A673 (cell line): ENCODE measurements around the gene MTHFD2. TPM values are rescaled to one million over a fixed set of nuclear protein-coding genes. Genes with fewer than 3 reads are reported as not detected.

Source experiments
- BruUV-seq: library from RNA; stranded (reverse); fragments of 400-500 nt; replicated peaks from 2 replicates; lab custom pipeline; 2021; lab: Mats Ljungman, UMichigan
- CTCF ChIA-PET: fragments of 300-600 bp; sonication (Branson Sonifier 250); formaldehyde crosslinking; loops from one replicate; lab custom pipeline; 2022; ENCODE audit warnings: antibody characterized with exemption; lab: Charles Lee
- POLR2A ChIA-PET: fragments of 300-600 bp; sonication (Branson Sonifier 250); formaldehyde crosslinking; loops from one replicate; lab custom pipeline; 2022; ENCODE audit warnings: antibody characterized with exemption; ENCODE audit not compliant: low non-redundant PET; lab: Charles Lee
- DNase-seq: peaks from one replicate; pipeline ENCODE4 v3.0.0-alpha.2; 2015; ENCODE audit warnings: low spot score
- H3K27ac ChIP-seq: fragments of 200-600 bp; sonication (generic); 2 replicates; pipeline ENCODE4 v1.5.1; 2016; ENCODE audit warnings: mixed run types, low read depth, mild to moderate bottlenecking, mixed read lengths, antibody characterized with exemption, low read length; ENCODE audit not compliant: poor library complexity, severe bottlenecking
- H3K27me3 ChIP-seq: fragments of 200-600 bp; sonication (generic); replicated peaks from 2 replicates; pipeline ENCODE4 v1.6.1; 2017; ENCODE audit warnings: mixed run types, low read depth, mild to moderate bottlenecking, mixed read lengths, antibody characterized with exemption, low read length; ENCODE audit not compliant: insufficient read depth, poor library complexity
- H3K36me3 ChIP-seq: fragments of 200-600 bp; sonication (generic); 2 replicates; pipeline ENCODE4 v1.6.1; 2016; ENCODE audit warnings: mixed run types, mild to moderate bottlenecking, mixed read lengths, antibody characterized with exemption, low read length; ENCODE audit not compliant: insufficient read depth, poor library complexity, severe bottlenecking
- H3K4me1 ChIP-seq: fragments of 200-600 bp; sonication (generic); 2 replicates; pipeline ENCODE4 v1.6.1; 2017; ENCODE audit warnings: mixed run types, mild to moderate bottlenecking, mixed read lengths, antibody characterized with exemption, low read length; ENCODE audit not compliant: insufficient read depth, poor library complexity, severe bottlenecking
- H3K4me3 ChIP-seq: fragments of 200-600 bp; sonication (generic); 2 replicates; pipeline ENCODE4 v1.5.1; 2016; ENCODE audit warnings: low read depth, mixed run types, mild to moderate bottlenecking, mixed read lengths, low read length; ENCODE audit not compliant: poor library complexity, severe bottlenecking
- H3K9me3 ChIP-seq: fragments of 200-600 bp; sonication (generic); 2 replicates; pipeline ENCODE4 v1.6.1; 2016; ENCODE audit warnings: mixed run types, low read depth, mild to moderate bottlenecking, mixed read lengths, antibody characterized with exemption, low read length; ENCODE audit not compliant: poor library complexity, severe bottlenecking
- CTCF ChIP-seq: fragments of 300-800, 200-600 bp; sonication (generic); conservative IDR thresholded peaks from 2 replicates; pipeline ENCODE4 v1.5.1; 2017; ENCODE audit warnings: low read depth, mild to moderate bottlenecking, antibody characterized with exemption, low read length, moderate library complexity, mixed read lengths
- EZH2 ChIP-seq: fragments of 200-600 bp; sonication (generic); IDR thresholded peaks from 2 replicates; pipeline ENCODE4 v1.6.1; 2017; ENCODE audit warnings: borderline replicate concordance, low read depth, mild to moderate bottlenecking, mixed read lengths, antibody characterized with exemption, low read length; ENCODE audit not compliant: poor library complexity, severe bottlenecking
- intact Hi-C: fragments of 100-400 bp; cut with micrococcal nuclease; formaldehyde crosslinking; loops from one replicate; pipeline ENCODE4 v1.10.0; 2022; ENCODE audit not compliant: unreplicated experiment
- total RNA-seq: library from RNA; stranded (reverse); gene quantifications from 2 replicates; pipeline ENCODE4 v1.2.3, GENCODE V29; 2021

MTHFD2 gene
- total RNA-seq, 1 experiment from 2014 or later, result 252 TPM

DNA sequence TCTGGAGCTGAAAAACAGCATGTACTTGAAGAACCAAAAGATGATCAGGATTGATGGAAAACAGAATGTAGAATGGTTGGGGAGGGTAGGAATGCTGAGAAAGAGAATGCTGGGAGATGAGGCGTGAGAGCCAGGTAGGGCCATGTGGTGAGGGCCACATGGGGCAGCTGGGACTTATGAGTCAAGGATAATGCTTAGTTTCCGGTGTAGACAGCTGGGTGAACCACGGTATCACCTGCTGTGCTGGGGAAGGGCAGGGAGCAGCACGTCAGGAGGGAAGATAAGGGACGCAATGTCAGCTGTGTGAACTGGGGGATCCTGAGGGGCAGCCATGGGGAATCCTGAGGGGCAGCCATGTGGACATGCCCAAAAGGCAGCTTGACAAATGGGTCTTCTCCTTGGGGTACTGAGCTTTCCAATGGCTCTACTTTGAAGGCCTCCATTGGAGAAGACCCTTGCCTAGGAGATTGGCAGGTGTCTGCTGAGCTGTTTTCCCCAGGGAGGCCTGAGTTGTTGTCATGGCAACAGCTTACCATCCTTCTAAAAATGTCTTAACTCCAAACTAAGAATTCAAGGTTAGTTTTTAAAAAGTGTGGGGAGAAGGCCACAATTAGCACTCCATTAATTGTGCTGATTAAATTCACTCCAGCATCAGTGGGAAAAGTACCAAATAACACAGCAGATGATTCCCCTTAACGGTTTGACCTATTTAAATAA, 51.1 kb downstream of the MTHFD2 start:
- Histone ChIP-seq H3K4me1 (no peaks in the 10 kb centered on the region), H3K4me3 (no peak overlapping the region), H3K27ac (no peak overlapping the region), H3K9me3 (no peaks in the 10 kb centered on the region), H3K27me3 (no peaks in the 10 kb centered on the region), H3K36me3 (no peaks in the 10 kb centered on the region)
- TF ChIP-seq EZH2 (no peak), CTCF (no peak)
- intact Hi-C loops, result loop anchor here (2.0 to 5.0 kb wide), 3 partner anchors 85 to 337 kb away; no protein-coding TSS in a partner anchor
- CTCF ChIA-PET, result interaction anchor here (0.9 to 1.4 kb wide), 3 partner anchors 9 to 283 kb away, joined by 3 to 14 read pairs (median 7); no protein-coding TSS in a partner anchor
- POLR2A ChIA-PET, result no interaction called here
- no peak for DNase-seq
- no TSS peak for BruUV-seq

GRCh38 chr2:74250189-74250631, 51.8 kb downstream of the MTHFD2 start:
- TF ChIP-seq EZH2 (no peak), CTCF (peak; percentile 83)
- H3K4me1 ChIP-seq, result no peaks in the 10 kb centered on the region
- ChIA-PET POLR2A (no interaction called here), CTCF (interaction anchor here (0.9 to 1.4 kb wide), 3 partner anchors 8 to 282 kb away, joined by 3 to 14 read pairs (median 7); no protein-coding TSS in a partner anchor)
- intact Hi-C loops, result loop anchor here (2.0 to 5.0 kb wide), 3 partner anchors 85 to 337 kb away; no protein-coding TSS in a partner anchor
- H3K9me3 ChIP-seq, result no peaks in the 10 kb centered on the region
- no peaks in the 10 kb centered on the region for H3K36me3 ChIP-seq
- BruUV-seq, result no TSS peak
- no peak overlapping the region for H3K27ac ChIP-seq
- no peaks in the 10 kb centered on the region for H3K27me3 ChIP-seq
- H3K4me3 ChIP-seq, result no peak overlapping the region
- DNase-seq, result peak; percentile 47

- H3K4me3 ChIP-seq, result no peak overlapping the region
- no TSS peak for BruUV-seq
- intact Hi-C loops, result loop anchor here (5.0 kb wide), 1 partner anchor 280 kb away; no protein-coding TSS in a partner anchor
- TF ChIP-seq EZH2, result no peak
- no peak for TF ChIP-seq CTCF
- no peak overlapping the region for H3K27ac ChIP-seq
- POLR2A ChIA-PET, result no interaction called here
- CTCF ChIA-PET, result no interaction called here
- H3K4me1 ChIP-seq, result no peaks in the 10 kb centered on the region
- H3K27me3 ChIP-seq, result no peaks in the 10 kb centered on the region
- H3K9me3 ChIP-seq, result no peaks in the 10 kb centered on the region
- DNase-seq, result no peak
- H3K36me3 ChIP-seq, result no peaks in the 10 kb centered on the region
Measured at GRCh38 chr2:74252036-74252435, 53.6 kb downstream of the MTHFD2 start.
